DOHH2 (cell line): Measurements from ENCODE around the gene PUS7.

Experiments used
- H3F3A ChIP-seq: fragments of 200-600 bp; sonication (generic), shearing (Covaris generic); 2 replicates; pipeline ENCODE4 v1.6.0; 2016; ENCODE audit warnings: antibody characterized with exemption, mild to moderate bottlenecking; ENCODE audit not compliant: control insufficient read depth, insufficient read depth
- H3K27ac ChIP-seq: fragments of 200-600 bp; sonication (generic); 2 replicates; pipeline ENCODE4 v1.5.1; 2014; ENCODE audit warnings: low read depth, mild to moderate bottlenecking, low read length, moderate library complexity
- H3K27me3 ChIP-seq: fragments of 200-600 bp; sonication (generic); 2 replicates; pipeline ENCODE4 v1.6.1; 2014; ENCODE audit warnings: mild to moderate bottlenecking, low read length, mixed read lengths; ENCODE audit not compliant: control insufficient read depth
- H3K36me3 ChIP-seq: fragments of 200-600 bp; sonication (generic); 2 replicates; pipeline ENCODE4 v1.6.1; 2014; ENCODE audit warnings: mild to moderate bottlenecking, low read length, moderate library complexity, mixed read lengths; ENCODE audit not compliant: control insufficient read depth
- H3K4me1 ChIP-seq: fragments of 200-600 bp; sonication (generic); 2 replicates; pipeline ENCODE4 v1.6.1; 2014; ENCODE audit warnings: mild to moderate bottlenecking, low read length, mixed read lengths; ENCODE audit not compliant: control insufficient read depth
- H3K4me2 ChIP-seq: fragments of 200-600 bp; sonication (generic); 2 replicates; pipeline ENCODE4 v1.6.0; 2014; ENCODE audit warnings: mild to moderate bottlenecking, low read length, moderate library complexity
- H3K4me3 ChIP-seq: fragments of 200-600 bp; sonication (generic); 2 replicates; pipeline ENCODE4 v1.5.1; 2014; ENCODE audit warnings: mild to moderate bottlenecking, low read length, mixed read lengths
- H3K79me2 ChIP-seq: fragments of 200-600 bp; sonication (generic); 2 replicates; pipeline ENCODE4 v1.6.1; 2014; ENCODE audit warnings: mild to moderate bottlenecking, low read length, mixed read lengths; ENCODE audit not compliant: control insufficient read depth
- H3K9me2 ChIP-seq: fragments of 200-600 bp; sonication (generic); replicated peaks from 2 replicates; pipeline ENCODE4 v1.6.1; 2014; ENCODE audit warnings: mild to moderate bottlenecking, low read length, mixed read lengths; ENCODE audit not compliant: control insufficient read depth
- H3K9me3 ChIP-seq: fragments of 200-600 bp; sonication (generic); 2 replicates; pipeline ENCODE4 v1.6.1; 2014; ENCODE audit warnings: antibody characterized with exemption, low read length, mixed read lengths; ENCODE audit not compliant: control insufficient read depth, insufficient read depth
- H4K20me1 ChIP-seq: fragments of 200-600 bp; sonication (generic); 2 replicates; pipeline ENCODE4 v1.6.0; 2014; ENCODE audit warnings: low read depth, mild to moderate bottlenecking, antibody characterized with exemption, low read length, moderate library complexity; ENCODE audit not compliant: control insufficient read depth, insufficient read depth
- EZH2phosphoT487 ChIP-seq: fragments of 200-600 bp; sonication (generic); IDR thresholded peaks from 2 replicates; pipeline ENCODE4 v1.6.1; 2017; ENCODE audit warnings: borderline replicate concordance, mild to moderate bottlenecking, antibody characterized with exemption, low read length, moderate library complexity, mixed read lengths
- TF ChIP-seq, protein P1 (sequence below): fragments of 200-600 bp; sonication (generic); IDR thresholded peaks from one replicate; pipeline ENCODE4 v1.5.1; 2014; ENCODE audit warnings: antibody characterized with exemption, mild to moderate bottlenecking, low read depth, low read length; ENCODE audit not compliant: poor library complexity, severe bottlenecking

Gene PUS7

DNA sequence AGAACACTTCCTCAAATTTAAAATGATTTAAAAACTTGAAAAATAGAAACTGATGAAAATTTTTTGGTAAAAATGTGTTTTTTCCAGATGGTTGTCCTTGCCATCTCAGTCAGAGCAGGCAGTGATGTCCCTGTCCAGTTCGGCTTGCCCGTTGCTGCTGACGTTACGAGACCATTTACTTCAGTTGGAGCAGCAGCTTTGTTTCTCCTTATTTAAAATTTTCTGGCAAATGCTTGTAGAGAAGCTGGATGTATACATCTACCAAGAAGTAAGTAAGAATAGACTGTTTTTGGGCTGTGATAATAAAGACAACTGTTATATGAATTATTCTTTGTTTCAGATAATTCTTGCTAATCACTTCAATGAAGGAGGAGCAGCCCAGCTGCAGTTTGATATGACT, 43.1 kb upstream of the PUS7 start:
- no peaks in the 10 kb centered on the region for H3K9me3 ChIP-seq
- TF ChIP-seq EZH2phosphoT487 = no peak
- TF ChIP-seq, protein P1, sequence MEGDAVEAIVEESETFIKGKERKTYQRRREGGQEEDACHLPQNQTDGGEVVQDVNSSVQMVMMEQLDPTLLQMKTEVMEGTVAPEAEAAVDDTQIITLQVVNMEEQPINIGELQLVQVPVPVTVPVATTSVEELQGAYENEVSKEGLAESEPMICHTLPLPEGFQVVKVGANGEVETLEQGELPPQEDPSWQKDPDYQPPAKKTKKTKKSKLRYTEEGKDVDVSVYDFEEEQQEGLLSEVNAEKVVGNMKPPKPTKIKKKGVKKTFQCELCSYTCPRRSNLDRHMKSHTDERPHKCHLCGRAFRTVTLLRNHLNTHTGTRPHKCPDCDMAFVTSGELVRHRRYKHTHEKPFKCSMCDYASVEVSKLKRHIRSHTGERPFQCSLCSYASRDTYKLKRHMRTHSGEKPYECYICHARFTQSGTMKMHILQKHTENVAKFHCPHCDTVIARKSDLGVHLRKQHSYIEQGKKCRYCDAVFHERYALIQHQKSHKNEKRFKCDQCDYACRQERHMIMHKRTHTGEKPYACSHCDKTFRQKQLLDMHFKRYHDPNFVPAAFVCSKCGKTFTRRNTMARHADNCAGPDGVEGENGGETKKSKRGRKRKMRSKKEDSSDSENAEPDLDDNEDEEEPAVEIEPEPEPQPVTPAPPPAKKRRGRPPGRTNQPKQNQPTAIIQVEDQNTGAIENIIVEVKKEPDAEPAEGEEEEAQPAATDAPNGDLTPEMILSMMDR = no peak
- H3K4me2 ChIP-seq = no peak overlapping the region
- no peaks in the 10 kb centered on the region for H3K4me1 ChIP-seq
- no peak overlapping the region for H3K27ac ChIP-seq
- no peaks in the 10 kb centered on the region for H3K9me2 ChIP-seq
- no peak overlapping the region for H3K4me3 ChIP-seq
- H3F3A ChIP-seq = 0 out of 2 replicates have a peak, but pooled peaks cover 10% of the 10 kb centered on the region
- H3K36me3 ChIP-seq = peaks cover 81% of the 10 kb centered on the region
- no peaks in the 10 kb centered on the region for H4K20me1 ChIP-seq
- H3K79me2 ChIP-seq = no peaks in the 10 kb centered on the region
- no peaks in the 10 kb centered on the region for H3K27me3 ChIP-seq

DNA sequence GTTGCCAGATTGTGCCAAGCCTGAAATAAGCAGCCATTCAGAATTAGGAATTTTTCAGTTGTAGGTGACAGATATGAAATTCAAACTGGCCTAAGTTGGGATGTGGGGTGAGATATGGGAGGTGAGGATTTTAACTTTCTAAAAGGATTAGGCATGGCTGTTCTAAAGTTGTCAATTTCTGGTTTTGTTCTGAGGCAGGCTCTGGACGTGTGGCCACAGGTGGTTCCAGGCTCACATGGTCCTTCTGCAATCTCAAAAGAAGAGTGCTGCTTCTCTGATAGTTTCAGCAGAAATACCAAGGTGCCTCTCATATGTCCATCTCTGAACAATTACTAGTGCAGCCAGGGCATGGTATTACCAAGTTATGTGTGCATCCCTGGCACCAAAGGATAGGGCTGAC, 37.9 kb upstream of the PUS7 start:
- no peaks in the 10 kb centered on the region for H3K9me3 ChIP-seq
- no peak overlapping the region for H3K27ac ChIP-seq
- H3K27me3 ChIP-seq = no peaks in the 10 kb centered on the region
- no peaks in the 10 kb centered on the region for H3K79me2 ChIP-seq
- no peaks in the 10 kb centered on the region for H4K20me1 ChIP-seq
- H3K4me1 ChIP-seq = no peaks in the 10 kb centered on the region
- no peaks in the 10 kb centered on the region for H3K9me2 ChIP-seq
- H3K4me2 ChIP-seq = no peak overlapping the region
- 0 out of 2 replicates have a peak, but pooled peaks cover under 1% of the 10 kb centered on the region for H3F3A ChIP-seq
- H3K4me3 ChIP-seq = no peak overlapping the region
- peaks cover 77% of the 10 kb centered on the region for H3K36me3 ChIP-seq
- TF ChIP-seq, protein P1 = no peak
- no peak for TF ChIP-seq EZH2phosphoT487

DNA sequence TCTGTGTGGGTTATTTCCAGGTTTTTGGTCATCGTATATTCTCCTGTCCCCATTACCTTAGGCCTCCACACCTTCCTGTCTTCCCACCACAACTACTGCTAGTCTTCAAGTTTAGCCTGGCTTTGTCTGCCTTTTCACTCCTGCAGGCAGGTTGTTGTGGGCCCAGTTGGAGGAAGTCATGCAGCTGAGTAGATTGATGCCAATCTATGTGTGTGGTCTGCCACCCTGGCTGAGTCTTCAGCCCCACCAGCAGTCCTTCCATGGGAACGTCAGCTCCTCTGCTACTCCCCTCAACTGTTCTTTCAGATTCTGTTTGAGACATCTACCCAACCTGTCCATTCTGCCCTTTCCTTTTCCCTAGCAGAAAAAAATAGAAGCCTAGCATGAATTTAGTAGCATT, 16.3 kb upstream of the PUS7 start:
- TF ChIP-seq EZH2phosphoT487 = no peak
- TF ChIP-seq, protein P1 = no peak
- Histone ChIP-seq H3K9me2 (no peaks in the 10 kb centered on the region), H4K20me1 (peaks cover 3% of the 10 kb centered on the region; the same call in 1 of the 2 replicates), H3K79me2 (peaks cover 40% of the 10 kb centered on the region), H3K27me3 (no peaks in the 10 kb centered on the region), H3K9me3 (no peaks in the 10 kb centered on the region), H3K27ac (no peak overlapping the region), H3K36me3 (peaks cover 93% of the 10 kb centered on the region), H3K4me1 (peaks cover 9% of the 10 kb centered on the region), H3K4me2 (no peak overlapping the region), H3F3A (no peaks in the 10 kb centered on the region), H3K4me3 (no peak overlapping the region)
